ENCODE measurements around the gene MTREX.

GRCh38 chr5:55313870-55314617, 6.3 kb downstream of the MTREX start:
- TF ChIP-seq CTCF (IDR thresholded peaks at IDR 0.05), result no peak
- no peak for TF ChIP-seq POLR2AphosphoS5 (IDR thresholded peaks at IDR 0.05; ENCODE audit: insufficient read depth in 1 of 2, low read depth in 1 of 2)

All from vagina (tissue), 2 donors.